Measurements from ENCODE around the gene CENPX. TPM values are rescaled to one million over a fixed set of nuclear protein-coding genes. Genes with fewer than 3 reads are reported as not detected.

Gene CENPX
- total RNA-seq, 1 donor from 2014 or later: 26.3 TPM

GRCh38 chr17:82013772-82014321 is 8.8 kb downstream of the CENPX start:
- peak; percentile 56 for DNase-seq
- Histone ChIP-seq H3K27ac (replicated peaks) (peak overlapping the region; percentile 96), H3K36me3 (no peaks in the 10 kb centered on the region), H3K9me3 (replicated peaks) (no peaks in the 10 kb centered on the region), H3K27me3 (ENCODE audit: low read depth) (no peaks in the 10 kb centered on the region), H3K4me1 (peaks cover 37% of the 10 kb centered on the region), H3K4me3 (peak overlapping the region; percentile 33)
- TF ChIP-seq CTCF (IDR thresholded peaks at IDR 0.05; ENCODE audit: borderline replicate concordance): no peak
- intact Hi-C loops (cut with micrococcal nuclease): no loop called here

GRCh38 chr17:82013341-82013740 is 9.3 kb downstream of the CENPX start:
- intact Hi-C loops (cut with micrococcal nuclease): no loop called here
- H3K36me3 ChIP-seq: no peaks in the 10 kb centered on the region
- H3K27ac ChIP-seq (replicated peaks): peak overlapping the region; percentile 96
- no peak for TF ChIP-seq CTCF (IDR thresholded peaks at IDR 0.05; ENCODE audit: borderline replicate concordance)
- H3K4me3 ChIP-seq: peak overlapping the region; percentile 33
- peak; percentile 48 for DNase-seq
- H3K27me3 ChIP-seq (ENCODE audit: low read depth): no peaks in the 10 kb centered on the region
- peaks cover 42% of the 10 kb centered on the region for H3K4me1 ChIP-seq
- no peaks in the 10 kb centered on the region for H3K9me3 ChIP-seq (replicated peaks)

GRCh38 chr17:82012640-82013295 is 9.9 kb downstream of the CENPX start:
- intact Hi-C loops (cut with micrococcal nuclease): no loop called here
- Histone ChIP-seq H3K4me3 (peak overlapping the region; percentile 33), H3K9me3 (replicated peaks) (no peaks in the 10 kb centered on the region), H3K27me3 (ENCODE audit: low read depth) (no peaks in the 10 kb centered on the region), H3K36me3 (no peaks in the 10 kb centered on the region), H3K27ac (replicated peaks) (peak overlapping the region; percentile 96), H3K4me1 (peaks cover 48% of the 10 kb centered on the region)
- no peak for DNase-seq
- no peak for TF ChIP-seq CTCF (IDR thresholded peaks at IDR 0.05; ENCODE audit: borderline replicate concordance)

GRCh38 chr17:82012261-82012639 is 10.4 kb downstream of the CENPX start:
- H3K4me1 ChIP-seq: peaks cover 53% of the 10 kb centered on the region
- no peak for DNase-seq
- H3K9me3 ChIP-seq (replicated peaks): no peaks in the 10 kb centered on the region
- H3K4me3 ChIP-seq: no peak overlapping the region
- H3K27me3 ChIP-seq (ENCODE audit: low read depth): no peaks in the 10 kb centered on the region
- H3K36me3 ChIP-seq: no peaks in the 10 kb centered on the region
- intact Hi-C loops (cut with micrococcal nuclease): no loop called here
- TF ChIP-seq CTCF (IDR thresholded peaks at IDR 0.05; ENCODE audit: borderline replicate concordance): no peak
- peak overlapping the region; percentile 96 for H3K27ac ChIP-seq (replicated peaks)

GRCh38 chr17:82011617-82012187 is 11.0 kb downstream of the CENPX start:
- Histone ChIP-seq H3K9me3 (replicated peaks) (no peaks in the 10 kb centered on the region), H3K4me1 (peaks cover 58% of the 10 kb centered on the region), H3K36me3 (no peaks in the 10 kb centered on the region), H3K27ac (replicated peaks) (peak overlapping the region; percentile 96), H3K27me3 (ENCODE audit: low read depth) (no peaks in the 10 kb centered on the region), H3K4me3 (no peak overlapping the region)
- intact Hi-C loops (cut with micrococcal nuclease): no loop called here
- DNase-seq: no peak
- no peak for TF ChIP-seq CTCF (IDR thresholded peaks at IDR 0.05; ENCODE audit: borderline replicate concordance)

All from left ventricle myocardium inferior (tissue), 1 donor.